ENCODE results near the gene NKD2. TPM values are rescaled to one million over a fixed set of nuclear protein-coding genes. Genes with fewer than 3 reads are reported as not detected.

Gene NKD2
- total RNA-seq, 1 experiment from 2014 or later, result 0.57 TPM

DNA sequence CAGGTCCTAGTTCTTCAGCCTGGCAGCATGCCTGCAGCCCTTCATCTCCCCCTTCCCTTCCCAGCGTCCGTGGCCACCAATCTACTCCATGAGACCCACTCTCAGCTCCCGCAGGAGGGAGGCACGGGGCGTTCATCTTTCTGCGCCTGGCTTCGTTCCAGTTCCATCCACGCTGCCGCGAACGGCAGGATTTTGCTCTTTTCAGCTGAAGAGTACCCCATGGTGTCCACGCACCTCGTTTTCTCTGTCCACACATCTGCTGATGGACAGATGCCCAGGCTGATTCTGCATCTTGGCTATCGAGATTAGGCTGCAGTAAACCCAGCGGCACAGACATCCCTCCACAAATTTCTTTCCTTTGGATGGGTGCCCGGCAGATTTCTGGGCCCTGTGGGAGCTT is 30.5 kb upstream of the NKD2 start:
- H2AFZ ChIP-seq, result no peak overlapping the region
- no TSS peak for BruUV-seq (replicated peaks)
- no peak overlapping the region for H3K27ac ChIP-seq
- DNase-seq, result no peak
- H3K4me2 ChIP-seq, result no peak overlapping the region
- H3K4me1 ChIP-seq (replicated peaks; ENCODE audit: insufficient read depth), result no peaks in the 10 kb centered on the region
- no peaks in the 10 kb centered on the region for H3K9me2 ChIP-seq (ENCODE audit: insufficient read depth)
- ChIA-PET POLR2A (ENCODE audit: unreplicated experiment) (no interaction called here), CTCF (no interaction called here)
- intact Hi-C loops (cut with micrococcal nuclease; ENCODE audit: unreplicated experiment), result no loop called here
- H3K79me2 ChIP-seq (ENCODE audit: low read depth), result no peaks in the 10 kb centered on the region
- H3K36me3 ChIP-seq (ENCODE audit: low read depth), result no peaks in the 10 kb centered on the region
- peaks cover 84% of the 10 kb centered on the region for H3K27me3 ChIP-seq (ENCODE audit: insufficient read depth, low read depth)
- H3K9me3 ChIP-seq (ENCODE audit: insufficient read depth, low read depth), result no peaks in the 10 kb centered on the region
- no peak for TF ChIP-seq EZH2 (IDR thresholded peaks at IDR 0.05; ENCODE audit: low read depth)
- TF ChIP-seq, protein P1, sequence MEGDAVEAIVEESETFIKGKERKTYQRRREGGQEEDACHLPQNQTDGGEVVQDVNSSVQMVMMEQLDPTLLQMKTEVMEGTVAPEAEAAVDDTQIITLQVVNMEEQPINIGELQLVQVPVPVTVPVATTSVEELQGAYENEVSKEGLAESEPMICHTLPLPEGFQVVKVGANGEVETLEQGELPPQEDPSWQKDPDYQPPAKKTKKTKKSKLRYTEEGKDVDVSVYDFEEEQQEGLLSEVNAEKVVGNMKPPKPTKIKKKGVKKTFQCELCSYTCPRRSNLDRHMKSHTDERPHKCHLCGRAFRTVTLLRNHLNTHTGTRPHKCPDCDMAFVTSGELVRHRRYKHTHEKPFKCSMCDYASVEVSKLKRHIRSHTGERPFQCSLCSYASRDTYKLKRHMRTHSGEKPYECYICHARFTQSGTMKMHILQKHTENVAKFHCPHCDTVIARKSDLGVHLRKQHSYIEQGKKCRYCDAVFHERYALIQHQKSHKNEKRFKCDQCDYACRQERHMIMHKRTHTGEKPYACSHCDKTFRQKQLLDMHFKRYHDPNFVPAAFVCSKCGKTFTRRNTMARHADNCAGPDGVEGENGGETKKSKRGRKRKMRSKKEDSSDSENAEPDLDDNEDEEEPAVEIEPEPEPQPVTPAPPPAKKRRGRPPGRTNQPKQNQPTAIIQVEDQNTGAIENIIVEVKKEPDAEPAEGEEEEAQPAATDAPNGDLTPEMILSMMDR (conservative IDR thresholded peaks at IDR 0.05), result no peak
- H3K4me3 ChIP-seq, result no peak overlapping the region
- H4K20me1 ChIP-seq (ENCODE audit: insufficient read depth), result no peaks in the 10 kb centered on the region
- no peaks in the 10 kb centered on the region for H3F3A ChIP-seq (ENCODE audit: insufficient read depth, low read depth)

DNA sequence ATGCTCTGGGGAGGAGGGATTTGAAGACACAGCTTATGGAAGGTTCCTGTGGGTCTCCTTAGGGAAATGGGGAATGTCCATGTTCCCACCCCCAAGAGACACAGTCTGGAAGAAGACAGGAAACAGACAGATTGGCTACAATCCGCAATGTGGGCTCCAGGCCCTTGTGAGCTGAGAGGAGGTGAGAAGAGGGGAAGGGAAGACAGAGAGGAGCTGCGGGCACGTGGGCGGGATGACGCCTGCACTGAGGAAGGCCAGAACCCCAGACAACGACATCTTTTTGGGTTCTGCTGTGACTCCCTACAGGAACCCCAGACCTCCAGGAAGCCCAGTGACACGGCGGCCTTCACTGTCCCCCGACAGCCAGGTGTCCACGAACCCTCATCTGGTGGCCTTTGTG is 29.9 kb upstream of the NKD2 start:
- intact Hi-C loops (cut with micrococcal nuclease; ENCODE audit: unreplicated experiment), result no loop called here
- ChIA-PET CTCF (no interaction called here), POLR2A (ENCODE audit: unreplicated experiment) (no interaction called here)
- DNase-seq, result no peak
- Histone ChIP-seq H3K27ac (no peak overlapping the region), H3K9me3 (ENCODE audit: insufficient read depth, low read depth) (no peaks in the 10 kb centered on the region), H3K4me1 (replicated peaks; ENCODE audit: insufficient read depth) (no peaks in the 10 kb centered on the region), H3K9me2 (ENCODE audit: insufficient read depth) (no peaks in the 10 kb centered on the region), H3K79me2 (ENCODE audit: low read depth) (no peaks in the 10 kb centered on the region), H3K36me3 (ENCODE audit: low read depth) (no peaks in the 10 kb centered on the region), H3F3A (ENCODE audit: insufficient read depth, low read depth) (no peaks in the 10 kb centered on the region), H2AFZ (no peak overlapping the region), H3K4me3 (no peak overlapping the region), H3K27me3 (ENCODE audit: insufficient read depth, low read depth) (peaks cover 80% of the 10 kb centered on the region), H4K20me1 (ENCODE audit: insufficient read depth) (no peaks in the 10 kb centered on the region), H3K4me2 (no peak overlapping the region)
- no TSS peak for BruUV-seq (replicated peaks)
- TF ChIP-seq, protein P1 (conservative IDR thresholded peaks at IDR 0.05), result no peak
- TF ChIP-seq EZH2 (IDR thresholded peaks at IDR 0.05; ENCODE audit: low read depth), result no peak

DNA sequence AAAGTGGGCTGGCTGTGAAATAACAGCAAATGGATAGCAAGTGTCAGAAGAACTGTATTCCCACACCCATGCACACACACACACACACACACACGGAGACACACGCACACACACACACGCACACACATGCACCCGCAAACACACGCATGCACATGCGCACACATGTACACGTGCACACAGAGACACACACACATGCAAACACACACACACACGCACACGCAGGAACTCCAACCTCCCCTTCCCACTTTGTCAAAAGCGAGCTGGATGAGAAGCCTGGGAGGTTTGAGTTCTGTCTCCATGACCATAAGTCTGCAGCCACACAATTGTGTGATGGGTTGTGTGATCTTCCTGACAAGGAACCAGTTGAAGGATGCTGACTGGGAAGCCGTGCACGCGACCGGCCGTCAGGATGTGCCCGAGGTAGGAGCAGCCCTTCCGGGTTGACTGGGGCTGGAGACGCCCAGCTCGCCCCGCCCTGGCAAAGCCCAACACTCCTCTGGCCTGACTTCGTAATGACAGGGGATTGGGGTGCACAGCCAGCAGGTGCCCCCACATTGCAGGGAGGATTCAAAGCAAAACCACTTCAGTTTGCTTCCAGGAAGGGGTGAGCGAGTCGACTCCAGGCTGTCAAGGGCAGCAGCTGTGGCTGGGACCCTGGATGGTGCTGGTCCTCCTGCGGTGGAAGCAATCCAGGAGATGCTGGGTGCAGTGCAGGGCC is 29.3 kb upstream of the NKD2 start:
- Histone ChIP-seq H3K4me2 (no peak overlapping the region), H3K36me3 (ENCODE audit: low read depth) (no peaks in the 10 kb centered on the region), H3K27me3 (ENCODE audit: insufficient read depth, low read depth) (peaks cover 80% of the 10 kb centered on the region), H3K4me1 (replicated peaks; ENCODE audit: insufficient read depth) (no peaks in the 10 kb centered on the region), H3K9me2 (ENCODE audit: insufficient read depth) (no peaks in the 10 kb centered on the region), H3K9me3 (ENCODE audit: insufficient read depth, low read depth) (no peaks in the 10 kb centered on the region), H3K27ac (no peak overlapping the region), H4K20me1 (ENCODE audit: insufficient read depth) (no peaks in the 10 kb centered on the region), H3K4me3 (no peak overlapping the region), H3K79me2 (ENCODE audit: low read depth) (no peaks in the 10 kb centered on the region), H2AFZ (no peak overlapping the region), H3F3A (ENCODE audit: insufficient read depth, low read depth) (no peaks in the 10 kb centered on the region)
- ChIA-PET CTCF (no interaction called here), POLR2A (ENCODE audit: unreplicated experiment) (no interaction called here)
- no TSS peak for BruUV-seq (replicated peaks)
- no peak for DNase-seq
- intact Hi-C loops (cut with micrococcal nuclease; ENCODE audit: unreplicated experiment), result no loop called here
- no peak for TF ChIP-seq EZH2 (IDR thresholded peaks at IDR 0.05; ENCODE audit: low read depth)
- TF ChIP-seq, protein P1 (conservative IDR thresholded peaks at IDR 0.05), result no peak
